DND-41 (cell line): ENCODE data around the gene PANX3.

Experiments
- ATAC-seq: fragments of 200-7000 bp; cut with Tn5 transposase; 3 replicates; pipeline ENCODE4 v1.9.1; 2021; ENCODE audit warnings: low read depth; ENCODE audit not compliant: insufficient read depth
- DNase-seq: peaks from one replicate; pipeline ENCODE4 v3.0.0-alpha.2; 2020
- H2AFZ ChIP-seq: 2 replicates; pipeline ENCODE4 v1.6.0; 2012; ENCODE audit warnings: low read depth, low read length
- H3K27ac ChIP-seq: 2 replicates; pipeline ENCODE4 v1.5.1; 2012; ENCODE audit warnings: low read length, inconsistent platforms
- H3K27me3 ChIP-seq: fragments of 200-600 bp; sonication (generic); 2 replicates; pipeline ENCODE4 v1.6.0; 2012; ENCODE audit warnings: low read length, mild to moderate bottlenecking, inconsistent platforms; ENCODE audit not compliant: insufficient read depth, poor library complexity
- H3K36me3 ChIP-seq: 2 replicates; pipeline ENCODE4 v1.5.1; 2012; ENCODE audit warnings: low read length, inconsistent platforms; ENCODE audit not compliant: insufficient read depth
- H3K4me1 ChIP-seq: 2 replicates; pipeline ENCODE4 v1.5.1; 2012; ENCODE audit warnings: mild to moderate bottlenecking, low read length; ENCODE audit not compliant: insufficient read depth
- H3K4me2 ChIP-seq: 2 replicates; pipeline ENCODE4 v1.6.0; 2012; ENCODE audit warnings: mild to moderate bottlenecking, moderate library complexity, low read length, inconsistent platforms; ENCODE audit not compliant: insufficient read depth
- H3K4me3 ChIP-seq, 2 experiments: fragments of 200-600 bp in 1 of 2; shearing (Covaris generic) in 1 of 2; 2 replicates each; pipeline ENCODE4 v1.5.1; 2012 to 2016; ENCODE audit warnings: inconsistent platforms in 2 of 2, low read length in 2 of 2, mild to moderate bottlenecking in 2 of 2, low read depth in 1 of 2, moderate library complexity in 1 of 2
- H3K79me2 ChIP-seq: 2 replicates; pipeline ENCODE4 v1.6.0; 2012; ENCODE audit warnings: low read length, inconsistent platforms; ENCODE audit not compliant: insufficient read depth
- H3K9ac ChIP-seq: 2 replicates; pipeline ENCODE4 v1.6.0; 2012; ENCODE audit warnings: low read depth, mild to moderate bottlenecking, inconsistent platforms, low read length, moderate library complexity
- H3K9me3 ChIP-seq: 2 replicates; pipeline ENCODE4 v1.5.1; 2012; ENCODE audit warnings: low read length, moderate library complexity, mild to moderate bottlenecking, inconsistent platforms; ENCODE audit not compliant: insufficient read depth, severe bottlenecking
- H4K20me1 ChIP-seq: 2 replicates; pipeline ENCODE4 v1.6.0; 2012; ENCODE audit warnings: low read length; ENCODE audit not compliant: insufficient read depth
- CTCF ChIP-seq: IDR thresholded peaks from 2 replicates; pipeline ENCODE4 v1.5.1; 2012; ENCODE audit warnings: borderline replicate concordance, low read length, moderate library complexity, mild to moderate bottlenecking; ENCODE audit not compliant: poor library complexity, severe bottlenecking; ENCODE audit errors: extremely low read depth
- EZH2 ChIP-seq: IDR thresholded peaks from 3 replicates; pipeline ENCODE4 v1.6.1; 2012; ENCODE audit warnings: borderline replicate concordance, low read depth, mild to moderate bottlenecking, moderate library complexity, low read length, inconsistent platforms; ENCODE audit not compliant: severe bottlenecking

Gene PANX3

DNA sequence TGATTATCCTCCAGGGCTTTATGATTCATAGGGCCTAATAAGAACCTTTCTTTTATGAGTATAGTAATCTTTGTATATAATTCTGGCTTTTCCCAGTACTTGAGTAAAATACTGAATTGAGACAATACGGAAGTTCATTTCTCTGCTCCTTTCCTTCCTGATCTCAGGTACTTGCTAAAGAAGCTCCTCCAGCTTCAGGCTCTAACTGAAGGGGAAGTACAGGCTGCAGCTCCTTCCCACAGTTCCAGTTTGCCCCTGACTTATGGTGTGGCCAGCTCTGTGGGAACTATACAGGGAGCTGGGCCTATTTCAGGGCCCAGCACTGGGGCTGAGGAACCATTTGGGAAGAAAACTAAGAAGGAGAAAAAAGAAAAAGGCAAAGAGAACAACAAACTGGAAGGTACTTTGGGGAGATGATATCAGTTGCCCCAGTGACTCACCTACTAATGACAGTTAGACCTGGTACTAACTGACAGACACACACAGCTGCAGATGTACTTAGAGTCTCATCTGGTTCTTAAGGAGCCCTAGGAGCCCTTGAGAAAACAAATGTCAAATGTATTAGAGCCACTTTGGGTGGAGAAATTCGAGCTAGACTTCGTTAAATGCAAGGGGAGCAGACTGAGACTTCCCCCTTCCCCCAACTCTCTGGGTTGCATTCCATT, 14.4 kb downstream of the PANX3 start:
- Histone ChIP-seq H3K27ac (no peak overlapping the region), H3K9me3 (no peaks in the 10 kb centered on the region), H3K27me3 (peaks cover 5% of the 10 kb centered on the region), H4K20me1 (peaks cover 12% of the 10 kb centered on the region), H3K9ac (no peak overlapping the region), H3K36me3 (peaks cover 51% of the 10 kb centered on the region), H3K4me2 (peak overlapping the region; percentile 96; the same call in 1 of the 2 replicates), H2AFZ (no peak overlapping the region), H3K4me1 (peaks cover 34% of the 10 kb centered on the region), H3K79me2 (peaks cover 43% of the 10 kb centered on the region), H3K4me3 (no peak overlapping the region)
- ATAC-seq (no peak), DNase-seq (no peak)
- no peak for TF ChIP-seq EZH2
- TF ChIP-seq CTCF, result no peak

GRCh38 chr11:124627546-124627945, 16.3 kb downstream of the PANX3 start:
- no peak for DNase-seq
- Histone ChIP-seq H3K4me2 (no peak overlapping the region), H2AFZ (no peak overlapping the region), H3K36me3 (peaks cover 70% of the 10 kb centered on the region), H3K27me3 (no peaks in the 10 kb centered on the region), H3K4me1 (peaks cover 26% of the 10 kb centered on the region), H3K4me3 (no peak overlapping the region), H3K27ac (no peak overlapping the region), H4K20me1 (peaks cover 12% of the 10 kb centered on the region), H3K9ac (no peak overlapping the region), H3K79me2 (peaks cover 40% of the 10 kb centered on the region), H3K9me3 (no peaks in the 10 kb centered on the region)
- no peak for ATAC-seq
- TF ChIP-seq EZH2, result no peak
- TF ChIP-seq CTCF, result no peak

GRCh38 chr11:124629961-124630360, 18.7 kb downstream of the PANX3 start:
- no peak for ATAC-seq
- no peak overlapping the region for H3K27ac ChIP-seq
- no peak for TF ChIP-seq EZH2
- TF ChIP-seq CTCF, result no peak
- no peak overlapping the region for H2AFZ ChIP-seq
- H3K4me2 ChIP-seq, result no peak overlapping the region
- no peak for DNase-seq
- no peak overlapping the region for H3K9ac ChIP-seq
- peaks cover 87% of the 10 kb centered on the region for H3K36me3 ChIP-seq
- H4K20me1 ChIP-seq, result peaks cover 4% of the 10 kb centered on the region; the same call in 1 of the 2 replicates
- H3K4me3 ChIP-seq, result no peak overlapping the region
- H3K27me3 ChIP-seq, result no peaks in the 10 kb centered on the region
- peaks cover 15% of the 10 kb centered on the region; the same call in 1 of the 2 replicates for H3K79me2 ChIP-seq
- H3K4me1 ChIP-seq, result peaks cover 12% of the 10 kb centered on the region; the same call in 1 of the 2 replicates
- H3K9me3 ChIP-seq, result no peaks in the 10 kb centered on the region

DNA sequence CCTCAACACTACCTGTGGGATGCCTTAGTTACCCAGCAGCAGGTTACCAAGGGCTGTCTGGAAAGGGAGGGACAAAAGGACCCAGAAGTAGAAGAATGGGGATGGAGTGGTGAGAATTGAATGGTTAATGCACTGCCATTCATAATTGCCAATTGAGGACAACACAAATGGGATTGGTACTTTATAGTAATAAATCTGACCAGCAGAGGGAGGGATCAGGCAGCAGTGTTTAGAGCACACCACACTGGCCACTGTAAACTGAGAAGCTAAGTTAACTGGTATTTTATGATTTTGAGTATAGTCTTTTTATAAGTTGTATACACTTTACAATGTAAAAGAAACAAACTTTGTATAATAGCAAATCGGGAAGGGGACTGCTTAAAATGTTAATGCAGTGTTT, 22.1 kb downstream of the PANX3 start:
- H3K4me1 ChIP-seq, result no peaks in the 10 kb centered on the region
- H3K27ac ChIP-seq, result no peak overlapping the region
- no peak overlapping the region for H2AFZ ChIP-seq
- H3K4me2 ChIP-seq, result no peak overlapping the region
- ATAC-seq (no peak), DNase-seq (no peak)
- H3K9me3 ChIP-seq, result no peaks in the 10 kb centered on the region
- peaks cover 81% of the 10 kb centered on the region for H3K36me3 ChIP-seq
- H3K79me2 ChIP-seq, result no peaks in the 10 kb centered on the region
- H3K4me3 ChIP-seq, result no peak overlapping the region
- no peaks in the 10 kb centered on the region for H3K27me3 ChIP-seq
- no peaks in the 10 kb centered on the region for H4K20me1 ChIP-seq
- H3K9ac ChIP-seq, result no peak overlapping the region
- TF ChIP-seq CTCF (no peak), EZH2 (no peak)
